IPS DF 19.7 (cell line): ENCODE results near the gene DOCK3.
"Not testable (repeated sequence)": the region's sequence is repeated elsewhere in the genome, so short reads cannot be mapped to it uniquely, and the experiment has no call there.

ENCODE experiments used
- DNase-seq: peaks from one replicate; pipeline ENCODE4 v3.0.0-alpha.2; 2013; ENCODE audit warnings: low read depth, low spot score

DOCK3 gene

GRCh38 chr3:51099794-51100535 is 425.2 kb downstream of the DOCK3 start:
- peak; percentile 15 for DNase-seq

DNA sequence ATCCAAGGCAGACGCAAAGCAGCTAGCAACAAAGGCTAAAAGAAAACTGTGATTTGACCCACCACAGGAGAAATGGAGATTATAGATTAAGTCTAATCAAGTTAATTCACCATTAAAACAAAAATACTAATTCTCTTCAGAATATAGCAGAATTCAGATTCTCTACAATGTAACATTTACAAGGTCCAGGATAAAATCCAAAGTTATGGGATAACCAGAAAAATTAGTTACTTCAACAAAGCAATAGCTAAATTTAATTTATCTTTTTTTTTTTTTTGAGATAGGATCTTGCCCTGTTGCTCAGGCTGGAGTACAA is 425.8 kb downstream of the DOCK3 start:
- no peak for DNase-seq

- no peak for DNase-seq
These were observed 427.7 kb downstream of the DOCK3 start for GRCh38 chr3:51102396-51102795.

GRCh38 chr3:51106242-51106876 is 431.6 kb downstream of the DOCK3 start:
- DNase-seq: no peak

DNA sequence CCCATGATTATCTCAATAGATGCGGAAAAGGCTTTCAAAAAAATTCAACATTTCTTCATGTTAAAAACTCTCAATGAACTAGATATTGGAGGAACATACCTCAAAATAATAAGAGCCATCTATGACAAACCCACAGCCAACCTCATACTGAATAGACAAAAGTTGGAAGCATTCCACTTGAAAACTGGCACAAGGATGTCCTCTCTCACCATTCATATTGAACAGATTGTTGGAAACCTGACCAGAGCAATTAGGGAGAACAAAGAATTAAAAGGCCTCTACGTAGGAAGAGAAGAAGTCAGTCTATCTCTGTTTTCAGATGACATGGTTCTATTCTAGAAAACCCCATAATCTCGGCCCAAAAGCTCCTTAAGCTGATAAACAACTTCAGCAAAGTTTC is 435.9 kb downstream of the DOCK3 start:
- no peak for DNase-seq

DNA sequence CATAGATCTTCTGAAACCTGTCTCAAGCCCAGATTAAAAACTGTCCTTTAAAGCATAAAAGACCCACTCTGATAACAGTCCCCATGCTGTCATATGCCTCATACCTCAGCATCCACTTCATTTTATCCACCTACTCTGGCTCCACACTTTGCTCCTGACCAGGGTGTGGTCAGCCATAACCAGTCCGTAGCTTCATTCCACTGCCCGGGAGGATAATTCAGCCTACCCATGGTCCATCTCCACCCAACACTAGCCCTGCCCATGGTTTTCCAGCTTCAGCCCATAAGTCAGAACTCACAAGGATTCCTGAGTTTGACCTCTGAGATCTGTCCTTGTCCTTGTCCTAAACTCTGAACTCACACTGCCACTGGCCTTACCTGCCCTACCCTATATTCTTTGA is 448.2 kb downstream of the DOCK3 start:
- no peak for DNase-seq

DNA sequence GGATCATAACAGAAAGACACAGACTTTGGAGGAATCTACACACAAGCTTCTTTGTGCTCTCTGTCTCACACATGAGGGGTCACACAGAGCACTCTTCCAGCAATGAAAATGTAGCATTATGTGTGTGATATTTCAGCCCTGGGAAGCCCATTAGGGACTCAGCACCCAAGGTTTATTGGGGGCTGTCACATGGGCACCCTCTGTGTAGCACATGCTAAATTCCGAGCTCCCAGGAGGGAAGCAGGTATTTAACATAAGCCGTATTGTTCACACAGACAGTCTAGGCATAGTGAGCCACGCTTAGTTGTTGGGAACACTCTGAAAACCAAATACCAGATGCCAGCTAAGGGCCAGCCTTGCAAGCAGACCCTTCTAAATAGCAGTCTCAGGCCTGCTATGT is 448.8 kb downstream of the DOCK3 start:
- DNase-seq: no peak

GRCh38 chr3:51131607-51132006 is 456.9 kb downstream of the DOCK3 start:
- not testable (repeated sequence) for DNase-seq

DNA sequence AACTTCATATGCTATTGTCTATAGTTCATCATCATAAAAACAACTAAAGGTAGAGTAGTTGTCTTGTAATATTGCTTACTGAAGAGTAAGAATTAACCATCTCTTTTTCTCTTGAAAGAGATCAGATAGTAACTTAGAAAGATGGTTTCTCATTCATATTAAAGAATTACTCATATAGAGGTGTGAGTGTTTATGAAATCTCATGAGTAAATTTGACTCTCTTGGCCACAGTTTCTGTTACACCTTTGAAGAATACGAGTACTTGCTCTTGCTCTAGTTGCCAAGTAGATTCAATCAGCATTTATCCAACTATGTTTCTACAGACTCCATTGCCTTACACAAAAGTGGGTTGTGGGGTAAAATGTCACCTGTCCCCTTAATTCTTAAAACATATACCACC is 463.0 kb downstream of the DOCK3 start:
- no peak for DNase-seq

DNA sequence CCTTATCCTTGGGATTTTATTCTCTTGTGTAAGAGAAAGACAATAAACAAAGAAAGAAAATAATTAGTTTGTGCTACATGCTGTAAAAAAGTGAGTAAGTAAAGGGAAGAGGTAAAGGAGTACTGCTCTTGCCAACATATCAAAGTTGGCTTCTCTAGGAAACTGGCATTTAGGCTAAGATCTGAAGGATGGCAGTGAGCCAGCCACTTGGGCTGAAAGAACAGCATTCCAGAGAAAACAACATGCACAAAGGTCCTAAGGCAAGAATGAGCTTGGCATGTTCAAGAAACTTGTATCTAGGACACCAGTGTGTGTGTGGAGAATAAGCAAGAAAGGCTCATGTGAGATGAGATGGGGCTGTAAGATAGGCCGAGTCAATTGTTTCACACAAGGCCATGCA is 464.9 kb downstream of the DOCK3 start:
- DNase-seq: no peak

GRCh38 chr3:51141573-51141972 is 466.8 kb downstream of the DOCK3 start:
- DNase-seq: no peak

DNA sequence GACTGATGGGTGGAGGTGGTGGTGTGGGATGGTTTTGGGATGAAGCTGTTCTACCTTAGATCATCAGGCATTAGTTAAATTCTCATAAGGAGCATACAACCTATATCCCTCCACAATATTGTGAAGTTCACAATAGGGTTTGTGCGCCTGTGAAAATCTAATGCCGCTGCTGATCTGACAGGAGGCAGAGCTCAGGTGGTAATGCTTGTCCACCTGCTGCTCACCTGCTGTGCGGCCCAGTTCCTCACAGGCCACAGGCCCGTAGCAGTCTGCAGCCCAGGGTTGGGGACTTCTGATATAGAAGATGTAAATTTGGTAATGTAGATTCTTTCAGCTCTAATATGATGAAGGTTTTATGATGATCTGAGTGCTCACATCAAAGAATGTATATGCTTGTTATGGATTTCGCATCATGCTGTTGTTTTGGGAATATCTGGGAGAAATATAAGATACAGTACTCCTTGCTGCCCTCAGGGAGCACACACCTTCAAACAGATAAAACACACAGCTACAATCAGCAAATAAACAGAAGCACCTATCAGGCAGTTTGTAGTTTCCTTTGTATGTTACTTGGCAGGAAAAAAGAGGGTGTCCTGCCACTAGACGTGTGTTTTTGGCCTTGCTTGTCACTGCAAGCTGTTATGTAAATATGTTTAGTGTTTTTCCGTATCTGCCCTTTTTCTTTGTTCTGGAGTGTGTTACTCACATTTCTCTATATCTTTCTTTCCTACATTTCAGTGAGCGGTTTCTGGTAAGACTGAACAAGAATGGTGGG is 471.3 kb downstream of the DOCK3 start:
- DNase-seq: no peak

DNA sequence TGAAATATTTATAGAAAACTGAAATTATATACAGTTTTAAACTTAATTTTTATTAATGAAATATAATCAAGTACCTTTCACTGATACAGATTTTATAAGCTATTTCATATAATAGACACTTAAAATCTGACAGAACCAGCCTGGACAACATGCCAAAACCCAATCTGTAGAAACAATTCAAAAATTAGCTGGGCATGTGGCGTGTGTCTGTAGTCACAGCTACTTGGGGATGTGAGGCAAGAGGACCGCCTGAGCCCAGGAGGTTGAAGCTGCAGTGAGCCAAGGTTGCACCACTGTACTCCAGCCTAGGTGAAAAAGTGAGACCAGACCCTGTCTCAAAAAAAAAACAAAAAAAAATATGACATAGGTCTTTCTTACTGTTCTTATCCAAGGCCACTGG is 472.1 kb downstream of the DOCK3 start:
- DNase-seq: no peak

GRCh38 chr3:51156147-51156546 is 481.4 kb downstream of the DOCK3 start:
- DNase-seq: no peak

GRCh38 chr3:51163051-51163450 is 488.3 kb downstream of the DOCK3 start:
- DNase-seq: no peak

- no peak for DNase-seq
These were observed 499.0 kb downstream of the DOCK3 start for GRCh38 chr3:51173518-51174271.

DNA sequence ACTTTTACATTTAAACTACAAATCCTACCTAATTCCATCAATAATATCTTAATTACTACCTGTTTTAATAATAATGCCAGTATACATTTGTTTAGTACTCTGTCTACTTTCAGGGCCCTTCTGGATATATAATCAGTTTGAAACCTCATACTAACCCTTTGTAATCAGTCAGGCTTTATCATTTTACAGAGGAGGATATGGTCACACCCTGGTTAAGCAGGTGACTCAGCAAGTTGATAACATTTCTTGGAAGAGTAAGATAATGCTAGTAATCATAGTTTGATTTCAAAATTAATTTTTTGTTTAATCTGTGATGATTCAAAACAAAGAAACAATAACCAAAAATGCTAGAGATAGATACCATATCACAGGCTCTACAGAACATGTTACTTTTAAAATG is 502.2 kb downstream of the DOCK3 start:
- DNase-seq: no peak

GRCh38 chr3:51186446-51186845 is 511.7 kb downstream of the DOCK3 start:
- not testable (repeated sequence) for DNase-seq

DNA sequence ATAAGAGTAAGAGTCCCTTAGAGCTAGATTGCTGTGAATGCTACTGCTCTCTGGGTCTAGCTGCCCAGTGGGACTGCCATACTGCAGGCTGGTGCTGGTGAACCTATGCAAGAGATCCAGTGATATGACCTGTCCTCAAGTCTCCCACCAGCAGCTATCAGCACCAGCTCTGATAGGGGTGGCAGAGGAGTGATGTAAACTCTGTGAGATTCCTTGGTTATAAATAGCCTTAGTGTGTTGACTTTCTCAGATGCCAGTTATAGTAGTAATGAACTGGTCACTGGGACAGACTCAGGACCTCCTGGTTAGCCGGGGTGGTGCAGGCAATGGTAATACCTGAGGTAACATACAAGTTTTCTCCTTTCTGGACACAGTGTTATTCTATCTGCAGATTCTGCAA is 515.5 kb downstream of the DOCK3 start:
- DNase-seq: no peak

DNA sequence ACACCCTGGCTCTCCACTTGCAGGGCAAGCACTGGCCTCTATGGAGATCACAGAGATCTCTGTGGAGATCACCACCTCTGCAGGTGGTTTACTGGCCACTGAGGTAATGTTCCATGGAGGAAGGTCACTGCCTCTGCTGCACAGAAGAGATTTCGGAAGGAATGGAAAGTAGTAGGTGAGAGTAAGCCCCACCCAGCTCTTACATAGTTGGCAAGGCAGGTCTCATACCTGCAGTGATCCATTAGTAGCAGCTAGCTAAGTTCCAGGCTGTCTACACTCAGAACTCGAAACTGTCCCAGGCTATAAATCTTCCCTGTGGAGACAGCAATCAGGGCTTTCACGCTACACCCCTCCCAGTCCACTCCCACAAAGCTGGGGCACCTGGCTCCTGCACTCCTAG is 516.1 kb downstream of the DOCK3 start:
- no peak for DNase-seq

DNA sequence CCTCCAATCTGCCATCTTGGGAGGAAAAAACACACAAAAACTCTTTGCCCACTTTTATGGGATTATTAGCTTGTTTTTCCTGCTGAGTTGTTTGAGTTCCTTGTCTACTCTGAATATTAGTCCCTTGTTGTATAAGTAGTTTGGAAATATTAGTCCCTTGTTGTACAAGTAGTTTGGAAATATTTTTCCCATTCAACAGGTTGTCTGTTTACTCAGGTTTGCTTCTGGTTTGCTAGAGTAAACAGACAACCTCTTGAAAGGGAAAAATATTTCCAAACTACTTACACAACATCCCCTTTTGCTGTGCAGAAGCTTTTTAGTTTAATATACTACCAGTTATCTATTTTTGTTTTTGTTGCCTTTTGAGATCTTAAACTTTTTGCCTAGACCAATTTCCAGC is 517.0 kb downstream of the DOCK3 start:
- DNase-seq: no peak

DNA sequence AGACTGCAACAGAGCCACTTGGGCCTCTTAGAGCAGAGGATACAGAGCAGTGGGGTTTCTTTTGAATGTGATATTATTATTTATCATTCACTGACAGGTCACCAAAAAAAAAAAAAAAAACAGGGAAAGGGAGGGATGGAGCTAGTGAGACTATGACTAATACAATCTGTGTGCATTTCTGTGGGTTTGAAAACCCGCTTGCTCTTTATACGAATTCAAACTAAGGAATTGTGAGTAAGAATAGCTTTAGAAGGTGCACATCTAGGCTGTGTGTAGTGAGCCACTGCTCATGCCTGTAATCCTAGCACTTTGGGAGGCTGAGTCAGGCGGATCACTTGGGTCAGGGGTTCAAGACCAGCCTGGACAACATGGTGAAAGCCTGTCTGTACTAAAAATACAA is 523.8 kb downstream of the DOCK3 start:
- no peak for DNase-seq
